Activated B cell treated with CpG ODN at 0.5 μM for 24 hours (primary cell): ENCODE data around the gene PTPN5. TPM values are rescaled to one million over a fixed set of nuclear protein-coding genes. Genes with fewer than 3 reads are reported as not detected.
"Not testable (repeated sequence)": the region's sequence is repeated elsewhere in the genome, so short reads cannot be mapped to it uniquely, and the experiment has no call there.

Source experiments
- ATAC-seq: fragments of 200-7000 bp; cut with Tn5 transposase; one replicate; pipeline ENCODE4 v1.10.0; 2021; ENCODE audit warnings: low read depth, mild to moderate bottlenecking, moderate library complexity
- CTCF ChIA-PET: fragments of 350-600 bp; sonication (Branson Sonifier 250); formaldehyde crosslinking; loops from one replicate; lab custom pipeline; 2021; ENCODE audit warnings: antibody characterized with exemption; lab: Charles Lee
- POLR2A ChIA-PET: fragments of 350-600 bp; sonication (Branson Sonifier 250); formaldehyde crosslinking; loops from one replicate; lab custom pipeline; 2021; ENCODE audit warnings: antibody characterized with exemption; lab: Charles Lee
- DNase-seq: peaks from one replicate; pipeline ENCODE4 v3.0.0; 2022
- H3K27ac Mint-ChIP-seq: one replicate; pipeline ENCODE4 v1.8.0; 2020; ENCODE audit warnings: mixed read lengths
- H3K27me3 Mint-ChIP-seq: one replicate; pipeline ENCODE4 v1.8.0; 2021; ENCODE audit warnings: mixed read lengths
- H3K36me3 Mint-ChIP-seq: one replicate; pipeline ENCODE4 v1.8.0; 2021; ENCODE audit warnings: low read depth, mixed read lengths
- H3K4me1 Mint-ChIP-seq: one replicate; pipeline ENCODE4 v1.8.0; 2021; ENCODE audit warnings: mixed read lengths
- H3K4me3 Mint-ChIP-seq: one replicate; pipeline ENCODE4 v1.8.0; 2020; ENCODE audit warnings: mild to moderate bottlenecking, mixed read lengths
- H3K9me3 Mint-ChIP-seq: one replicate; pipeline ENCODE4 v1.8.0; 2020; ENCODE audit warnings: mixed read lengths
- intact Hi-C: fragments of 100-400 bp; cut with micrococcal nuclease; formaldehyde crosslinking; loops from one replicate; pipeline ENCODE4 v1.15.1; 2024
- total RNA-seq: library from RNA; stranded (reverse); gene quantifications from 2 replicates; pipeline ENCODE4 v1.2.3, GENCODE V29; 2022
- TF ChIP-seq, protein P1 (sequence below): fragments of 200-600 bp; IDR thresholded peaks from one replicate; pipeline ENCODE4 v1.8.0; 2022; ENCODE audit warnings: antibody characterized with exemption, mild to moderate bottlenecking

The PTPN5 gene
- total RNA-seq = not detected in 2 replicates

DNA sequence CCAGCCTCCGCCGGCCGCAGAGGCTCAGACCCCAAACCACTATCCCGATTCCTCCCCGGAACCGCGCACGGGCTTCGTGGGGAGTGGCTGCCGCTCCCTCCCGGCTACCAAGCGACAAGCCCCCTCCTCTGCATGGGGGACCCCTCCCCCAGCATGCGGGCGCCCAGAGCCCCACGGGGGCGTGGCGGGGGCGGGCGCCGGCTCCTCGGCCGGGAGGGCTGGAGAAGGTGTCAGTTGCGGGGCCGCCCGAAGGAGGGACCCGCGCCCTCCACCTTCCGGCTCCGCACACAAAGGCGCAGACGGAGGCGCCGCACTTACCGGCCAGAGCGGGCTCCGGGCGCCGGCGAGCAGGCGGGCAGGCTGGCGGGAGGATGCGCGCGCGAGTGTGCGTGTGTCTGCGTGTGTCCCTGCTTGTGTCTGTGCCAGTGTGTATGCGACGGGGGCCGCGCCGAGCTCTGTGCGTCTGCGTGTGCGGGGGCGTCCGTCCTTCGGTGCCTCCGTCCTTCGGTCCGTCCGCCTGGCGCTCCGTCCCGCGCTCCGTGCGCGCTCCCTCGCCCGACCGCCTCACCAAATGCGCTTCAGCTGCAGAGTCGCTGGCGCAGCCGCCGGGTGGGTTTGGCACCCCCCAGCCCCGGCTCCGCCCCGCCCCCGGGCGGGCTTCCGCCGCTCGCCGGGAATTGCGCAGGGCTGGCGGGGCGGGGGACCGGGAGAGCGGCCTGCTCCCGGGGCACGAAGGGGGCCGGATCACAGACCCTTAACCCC, at the start of gene PTPN5:
Gene PTPN5, minus strand, starts transcription at position 592 of the 762 bp plus-strand sequence. CDS start 19,840 bp downstream, outside the sequence.
- ATAC-seq = no peak
- Mint-ChIP-seq H3K27me3 (peaks cover 30% of the 10 kb centered on the region), H3K36me3 (no peaks in the 10 kb centered on the region), H3K27ac (no peak within 1 kb of the TSS), H3K9me3 (no peaks in the 10 kb centered on the region), H3K4me1 (no peaks in the 10 kb centered on the region), H3K4me3 (no peak within 1 kb of the TSS)
- ChIA-PET POLR2A (no interaction called here), CTCF (no interaction called here)
- intact Hi-C loops = no loop called here
- TF ChIP-seq, protein P1, sequence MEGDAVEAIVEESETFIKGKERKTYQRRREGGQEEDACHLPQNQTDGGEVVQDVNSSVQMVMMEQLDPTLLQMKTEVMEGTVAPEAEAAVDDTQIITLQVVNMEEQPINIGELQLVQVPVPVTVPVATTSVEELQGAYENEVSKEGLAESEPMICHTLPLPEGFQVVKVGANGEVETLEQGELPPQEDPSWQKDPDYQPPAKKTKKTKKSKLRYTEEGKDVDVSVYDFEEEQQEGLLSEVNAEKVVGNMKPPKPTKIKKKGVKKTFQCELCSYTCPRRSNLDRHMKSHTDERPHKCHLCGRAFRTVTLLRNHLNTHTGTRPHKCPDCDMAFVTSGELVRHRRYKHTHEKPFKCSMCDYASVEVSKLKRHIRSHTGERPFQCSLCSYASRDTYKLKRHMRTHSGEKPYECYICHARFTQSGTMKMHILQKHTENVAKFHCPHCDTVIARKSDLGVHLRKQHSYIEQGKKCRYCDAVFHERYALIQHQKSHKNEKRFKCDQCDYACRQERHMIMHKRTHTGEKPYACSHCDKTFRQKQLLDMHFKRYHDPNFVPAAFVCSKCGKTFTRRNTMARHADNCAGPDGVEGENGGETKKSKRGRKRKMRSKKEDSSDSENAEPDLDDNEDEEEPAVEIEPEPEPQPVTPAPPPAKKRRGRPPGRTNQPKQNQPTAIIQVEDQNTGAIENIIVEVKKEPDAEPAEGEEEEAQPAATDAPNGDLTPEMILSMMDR = no peak
- no peak for DNase-seq

GRCh38 chr11:18836417-18836816, 44.8 kb upstream of the PTPN5 start:
- no peak overlapping the region for H3K4me3 Mint-ChIP-seq
- POLR2A ChIA-PET = no interaction called here
- DNase-seq = no peak
- TF ChIP-seq, protein P1 = no peak
- intact Hi-C loops = no loop called here
- no peaks in the 10 kb centered on the region for H3K4me1 Mint-ChIP-seq
- H3K27ac Mint-ChIP-seq = no peak overlapping the region
- CTCF ChIA-PET = no interaction called here
- H3K27me3 Mint-ChIP-seq = peaks cover 26% of the 10 kb centered on the region
- no peaks in the 10 kb centered on the region for H3K36me3 Mint-ChIP-seq
- no peak for ATAC-seq
- H3K9me3 Mint-ChIP-seq = peaks cover 8% of the 10 kb centered on the region

DNA sequence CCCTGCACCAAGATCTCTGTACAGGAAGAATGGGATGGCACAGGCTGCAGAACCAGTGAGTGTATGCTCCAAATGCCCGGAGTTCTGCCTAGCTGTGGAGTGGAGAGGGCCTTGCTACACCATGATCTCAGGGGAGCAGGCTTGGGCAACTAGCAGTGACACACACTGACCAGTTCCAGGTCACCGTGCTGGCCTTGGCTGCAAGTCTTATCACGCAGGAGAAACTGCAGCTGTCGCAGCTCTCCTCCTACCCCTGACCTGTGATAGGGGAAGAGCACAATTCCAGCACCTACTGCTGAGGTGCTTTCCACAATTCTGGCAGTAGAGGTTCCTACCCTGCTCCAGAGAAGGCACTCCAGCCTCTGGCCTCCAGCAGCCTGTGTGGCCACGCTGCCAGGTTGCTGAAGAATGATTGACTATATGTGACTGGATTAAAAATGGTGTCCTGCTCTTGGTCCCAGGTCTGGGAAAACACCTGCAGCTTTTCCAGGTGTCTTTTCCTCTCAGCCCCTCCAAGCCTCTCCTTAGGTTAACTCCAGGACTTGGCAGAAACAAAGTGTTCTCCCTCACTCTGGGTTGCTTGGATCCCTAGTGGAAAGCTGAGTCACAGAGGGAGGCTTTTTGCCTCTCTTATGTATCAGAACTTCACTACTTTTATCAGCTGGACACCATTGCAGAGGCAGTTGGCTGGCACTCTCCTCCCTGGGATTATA, 43.3 kb upstream of the PTPN5 start:
- Mint-ChIP-seq H3K27me3 (peaks cover 23% of the 10 kb centered on the region), H3K36me3 (no peaks in the 10 kb centered on the region), H3K27ac (no peak overlapping the region), H3K9me3 (peaks cover 8% of the 10 kb centered on the region), H3K4me3 (no peak overlapping the region), H3K4me1 (no peaks in the 10 kb centered on the region)
- POLR2A ChIA-PET = no interaction called here
- CTCF ChIA-PET = no interaction called here
- TF ChIP-seq, protein P1 = no peak
- intact Hi-C loops = no loop called here
- no peak for ATAC-seq
- no peak for DNase-seq

DNA sequence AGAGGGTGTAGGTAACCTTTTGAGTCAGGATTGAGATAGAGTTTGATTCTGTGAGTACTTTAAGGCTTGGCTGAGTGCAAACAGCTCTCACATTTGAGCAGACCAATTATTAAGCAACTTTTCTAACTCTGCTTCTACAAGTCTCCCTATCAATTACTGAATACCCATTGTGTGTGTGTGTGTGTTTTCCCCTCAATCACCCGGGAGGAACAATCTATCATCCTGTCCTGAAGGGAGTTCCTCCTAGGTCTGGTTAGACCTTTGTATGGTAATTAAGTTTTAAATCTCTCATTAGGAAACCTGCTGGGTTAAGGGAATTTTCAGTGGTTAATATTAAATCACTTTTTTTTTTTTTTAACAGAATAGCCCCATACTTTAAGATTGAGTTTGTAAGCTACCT, 28.6 kb upstream of the PTPN5 start:
- H3K4me3 Mint-ChIP-seq, H3K27me3 Mint-ChIP-seq, H3K36me3 Mint-ChIP-seq, H3K9me3 Mint-ChIP-seq, H3K4me1 Mint-ChIP-seq, POLR2A ChIA-PET, ATAC-seq, CTCF ChIA-PET, H3K27ac Mint-ChIP-seq, DNase-seq, intact Hi-C loops: not testable (repeated sequence)

GRCh38 chr11:18804199-18804999, 12.8 kb upstream of the PTPN5 start:
- POLR2A ChIA-PET = no interaction called here
- Mint-ChIP-seq H3K4me3 (no peak overlapping the region), H3K27me3 (peaks cover 14% of the 10 kb centered on the region), H3K36me3 (no peaks in the 10 kb centered on the region), H3K27ac (no peak overlapping the region), H3K4me1 (no peaks in the 10 kb centered on the region), H3K9me3 (no peaks in the 10 kb centered on the region)
- ATAC-seq (no peak), DNase-seq (no peak)
- CTCF ChIA-PET = no interaction called here
- intact Hi-C loops = no loop called here
- TF ChIP-seq, protein P1 = no peak
